ENCODE results near the gene KCNMB2.

KCNMB2 gene

DNA sequence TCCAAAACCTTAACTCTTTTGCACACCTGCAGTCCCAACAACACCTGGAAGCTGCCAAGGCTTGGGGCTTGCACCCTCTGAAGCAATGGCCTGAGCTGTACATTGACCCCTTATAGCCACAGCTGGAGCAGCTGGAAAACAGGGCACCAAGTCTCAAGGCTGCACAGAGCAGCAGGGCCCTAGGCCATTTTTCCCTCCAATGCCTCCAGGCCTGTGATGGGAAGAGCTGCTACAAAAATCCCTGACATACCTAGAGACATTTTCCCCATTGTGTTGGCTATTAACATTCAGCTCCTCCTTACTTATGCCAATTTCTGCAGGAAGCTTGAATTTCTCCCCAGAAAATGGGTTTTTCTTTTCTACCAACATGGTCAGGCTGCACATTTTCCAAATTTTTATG is 304.4 kb downstream of the KCNMB2 start:
- no peak overlapping the region for H3K4me3 ChIP-seq (ENCODE audit: low read depth, low read length)
- no peak for DNase-seq (ENCODE audit: low read depth)
- no peak for TF ChIP-seq CTCF (IDR thresholded peaks at IDR 0.05; ENCODE audit: low read depth, low read length, missing control alignments)

GRCh38 chr3:178841011-178841410 is 304.8 kb downstream of the KCNMB2 start:
- H3K4me3 ChIP-seq (ENCODE audit: low read depth, low read length), result no peak overlapping the region
- TF ChIP-seq CTCF (IDR thresholded peaks at IDR 0.05; ENCODE audit: low read depth, low read length, missing control alignments), result no peak
- no peak for DNase-seq (ENCODE audit: low read depth)

GRCh38 chr3:178844916-178845315 is 308.7 kb downstream of the KCNMB2 start:
- TF ChIP-seq CTCF (IDR thresholded peaks at IDR 0.05; ENCODE audit: low read depth, low read length, missing control alignments), result no peak
- no peak overlapping the region for H3K4me3 ChIP-seq (ENCODE audit: low read depth, low read length)
- DNase-seq (ENCODE audit: low read depth), result no peak

DNA sequence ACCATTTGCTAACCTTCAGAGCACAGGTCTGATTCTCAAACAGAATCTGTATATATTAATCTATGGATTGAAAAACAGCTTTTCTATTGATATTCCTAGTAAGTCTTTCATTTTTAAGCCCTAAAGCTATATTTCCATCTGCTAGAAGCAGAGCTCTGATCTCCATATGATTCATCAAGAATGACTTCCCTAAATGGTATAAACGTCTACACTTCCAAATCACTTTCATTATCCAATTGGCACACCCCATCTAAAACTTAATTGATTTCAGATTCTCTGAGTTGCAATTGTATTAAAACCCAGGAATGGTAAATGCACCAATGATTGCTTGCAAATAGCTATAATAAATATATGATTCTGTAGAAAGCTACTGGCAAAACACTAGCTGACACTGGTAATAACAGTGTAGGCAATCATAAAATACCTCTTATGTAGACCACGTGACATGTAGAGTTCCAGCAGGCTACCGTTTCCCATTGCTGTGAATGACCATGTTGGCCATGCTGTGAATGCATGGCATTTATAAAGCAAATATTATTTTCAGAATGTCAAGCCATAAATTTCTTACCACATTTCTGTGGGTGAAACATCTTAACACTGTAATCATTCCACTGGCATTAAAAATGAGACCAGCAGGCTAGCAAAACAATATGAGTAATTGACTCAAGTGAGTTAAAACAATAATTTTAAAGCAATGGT is 309.3 kb downstream of the KCNMB2 start:
- TF ChIP-seq CTCF (IDR thresholded peaks at IDR 0.05; ENCODE audit: low read depth, low read length, missing control alignments), result no peak
- no peak for DNase-seq (ENCODE audit: low read depth)
- H3K4me3 ChIP-seq (ENCODE audit: low read depth, low read length), result no peak overlapping the region

DNA sequence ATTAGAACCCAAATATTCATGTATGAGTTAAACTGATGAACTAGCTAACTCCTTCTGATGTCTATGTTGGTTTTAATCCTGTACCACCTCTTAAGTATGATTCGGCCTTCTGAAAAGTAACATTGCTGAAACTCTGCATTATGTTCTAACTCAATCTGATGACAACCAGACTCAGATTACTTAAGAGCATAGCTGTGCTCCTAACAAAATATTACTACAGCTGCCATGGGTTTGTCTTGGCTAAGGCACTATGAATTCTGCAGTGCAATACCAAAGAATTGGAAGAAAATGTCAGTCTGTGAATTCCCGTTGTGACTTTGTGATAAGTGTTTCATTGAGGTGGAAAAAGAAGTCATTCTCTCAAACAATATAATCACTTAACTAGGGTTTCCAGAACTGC is 311.0 kb downstream of the KCNMB2 start:
- TF ChIP-seq CTCF (IDR thresholded peaks at IDR 0.05; ENCODE audit: low read depth, low read length, missing control alignments), result no peak
- DNase-seq (ENCODE audit: low read depth), result no peak
- no peak overlapping the region for H3K4me3 ChIP-seq (ENCODE audit: low read depth, low read length)

GRCh38 chr3:178849199-178849910 is 313.1 kb downstream of the KCNMB2 start:
- no peak for DNase-seq (ENCODE audit: low read depth)
- no peak overlapping the region for H3K4me3 ChIP-seq (ENCODE audit: low read depth, low read length)
- TF ChIP-seq CTCF (IDR thresholded peaks at IDR 0.05; ENCODE audit: low read depth, low read length, missing control alignments), result no peak
